22Rv1 (cell line): ENCODE data around the gene RBM22.

Experiments used
- ZFX ChIP-seq: fragments of 450-650 bp; IDR thresholded peaks from 2 replicates; pipeline ENCODE4 v1.6.1; 2017; ENCODE audit warnings: antibody characterized with exemption, borderline replicate concordance
- TF ChIP-seq, protein P1 (sequence below): fragments of 450-650 bp; IDR thresholded peaks from 2 replicates; pipeline ENCODE4 v1.5.1; 2017; ENCODE audit warnings: mild to moderate bottlenecking

DNA sequence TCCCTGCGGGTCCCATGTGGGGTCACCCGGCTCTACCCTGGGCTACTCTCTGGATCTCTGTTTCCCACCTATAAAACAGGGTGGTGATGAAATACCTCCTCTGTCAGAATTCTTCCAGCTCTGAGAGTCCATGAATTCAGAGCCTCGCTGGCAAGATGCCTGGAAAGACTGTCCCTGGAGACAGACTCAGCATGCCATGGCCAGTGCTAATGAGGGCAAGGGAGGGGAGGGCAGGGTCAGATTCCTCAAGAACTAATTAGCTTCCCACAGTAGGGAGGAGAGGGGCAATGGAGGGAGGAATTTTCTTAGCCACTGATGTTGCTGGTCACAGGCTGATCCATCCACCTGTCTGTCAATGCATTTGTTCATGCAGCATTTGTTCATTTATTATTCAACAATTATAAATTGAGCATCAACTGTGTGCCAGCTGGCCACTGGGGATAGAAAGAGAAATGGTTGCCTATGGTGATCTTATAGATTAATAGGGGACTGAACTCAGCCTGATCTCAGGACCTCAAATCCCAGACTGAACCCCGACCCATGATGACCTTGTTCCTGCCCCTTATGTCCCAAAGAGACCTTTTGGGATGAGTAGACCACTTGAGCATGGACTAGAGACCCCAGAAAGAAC lies 55.7 kb downstream of the RBM22 start:
- TF ChIP-seq, protein P1, sequence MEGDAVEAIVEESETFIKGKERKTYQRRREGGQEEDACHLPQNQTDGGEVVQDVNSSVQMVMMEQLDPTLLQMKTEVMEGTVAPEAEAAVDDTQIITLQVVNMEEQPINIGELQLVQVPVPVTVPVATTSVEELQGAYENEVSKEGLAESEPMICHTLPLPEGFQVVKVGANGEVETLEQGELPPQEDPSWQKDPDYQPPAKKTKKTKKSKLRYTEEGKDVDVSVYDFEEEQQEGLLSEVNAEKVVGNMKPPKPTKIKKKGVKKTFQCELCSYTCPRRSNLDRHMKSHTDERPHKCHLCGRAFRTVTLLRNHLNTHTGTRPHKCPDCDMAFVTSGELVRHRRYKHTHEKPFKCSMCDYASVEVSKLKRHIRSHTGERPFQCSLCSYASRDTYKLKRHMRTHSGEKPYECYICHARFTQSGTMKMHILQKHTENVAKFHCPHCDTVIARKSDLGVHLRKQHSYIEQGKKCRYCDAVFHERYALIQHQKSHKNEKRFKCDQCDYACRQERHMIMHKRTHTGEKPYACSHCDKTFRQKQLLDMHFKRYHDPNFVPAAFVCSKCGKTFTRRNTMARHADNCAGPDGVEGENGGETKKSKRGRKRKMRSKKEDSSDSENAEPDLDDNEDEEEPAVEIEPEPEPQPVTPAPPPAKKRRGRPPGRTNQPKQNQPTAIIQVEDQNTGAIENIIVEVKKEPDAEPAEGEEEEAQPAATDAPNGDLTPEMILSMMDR = no peak
- TF ChIP-seq ZFX = no peak
